RPMI7951 (cell line): ENCODE results near the gene CCDC187. TPM values are rescaled to one million over a fixed set of nuclear protein-coding genes. Genes with fewer than 3 reads are reported as not detected.
A peak's percentile ranks its signal among the peaks of the same experiment; 100 is the strongest.
"Not testable (repeated sequence)": the region's sequence is repeated elsewhere in the genome, so short reads cannot be mapped to it uniquely, and the experiment has no call there.

ENCODE experiments used
- DNase-seq: peaks from one replicate; pipeline ENCODE4 v3.0.0-alpha.2; 2012; ENCODE audit warnings: low read depth
- total RNA-seq: library from RNA; depleted of rRNA; stranded (reverse); fragments of >200 nt; shearing (Covaris generic); gene quantifications from 2 replicates; pipeline ENCODE4 v1.2.3, GENCODE V29; 2014

The CCDC187 gene
- total RNA-seq, 1 experiment from 2014 or later: not detected

DNA sequence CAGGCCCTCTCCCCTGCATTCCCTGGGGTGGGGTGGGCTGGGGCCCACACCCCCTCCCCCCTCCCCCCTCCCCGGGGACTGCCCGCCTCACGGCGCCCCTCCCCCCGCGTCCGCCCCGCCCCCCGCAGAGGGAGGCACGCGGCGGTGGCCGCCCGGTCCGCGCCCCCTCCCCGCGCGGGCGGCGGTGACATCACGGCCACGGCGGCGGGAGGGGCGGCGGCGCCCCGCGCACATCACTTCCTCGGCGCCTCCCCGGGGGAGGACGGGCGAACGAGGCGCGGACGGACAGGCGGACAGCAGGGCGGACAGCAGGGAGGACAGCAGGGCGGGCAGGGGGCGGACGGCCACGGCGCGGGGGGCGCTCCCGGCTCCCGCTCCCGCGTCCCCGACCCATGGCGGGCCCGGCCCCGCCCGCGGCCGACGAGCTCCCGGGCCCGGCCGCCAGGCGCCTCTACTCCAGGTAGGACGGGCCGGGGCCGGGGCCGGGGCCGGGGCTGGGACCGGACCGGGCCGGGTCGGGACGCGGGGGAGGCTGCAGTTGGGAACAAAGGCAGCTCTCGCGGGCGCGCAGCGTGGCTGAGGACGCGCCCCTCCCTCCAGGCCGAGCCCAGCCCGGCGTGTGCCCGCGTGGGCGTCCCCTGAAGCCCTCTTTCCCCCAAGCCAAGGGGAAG lies 23.5 kb upstream of the CCDC187 start, which contains the start of gene GPSM1:
TSS of gene GPSM1 (plus strand) at position 236 of the 671 bp plus-strand sequence. CDS start at position 393, 157 bp downstream.
- peak; percentile 42 for DNase-seq

DNA sequence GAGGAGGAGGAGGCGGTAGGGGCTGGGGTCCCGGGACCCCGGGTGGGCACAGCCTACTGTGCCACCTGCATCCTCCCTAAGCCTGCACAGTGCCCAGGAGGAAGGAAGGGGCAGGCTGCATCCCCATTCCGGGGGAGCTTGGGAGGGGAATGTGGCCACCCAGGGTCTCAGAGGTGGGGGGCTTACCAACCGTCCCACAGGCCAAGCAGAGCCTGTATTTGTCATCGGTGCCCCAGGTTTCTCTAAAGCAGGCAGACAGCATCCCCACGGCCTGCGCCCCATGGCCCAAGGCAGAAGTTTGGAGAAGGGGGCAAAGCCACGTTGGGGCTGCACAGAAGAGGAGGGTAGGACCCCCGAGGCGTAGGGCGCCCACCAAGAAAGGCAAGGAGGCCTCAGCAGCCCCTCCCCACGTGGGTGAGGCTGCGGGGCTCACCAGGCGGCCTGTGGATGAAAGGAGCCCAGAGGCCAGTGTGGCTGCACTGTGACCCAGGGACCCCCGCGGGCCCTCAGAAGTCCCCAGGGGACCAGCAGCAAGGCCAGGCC lies 22.9 kb upstream of the CCDC187 start:
- no peak for DNase-seq

DNA sequence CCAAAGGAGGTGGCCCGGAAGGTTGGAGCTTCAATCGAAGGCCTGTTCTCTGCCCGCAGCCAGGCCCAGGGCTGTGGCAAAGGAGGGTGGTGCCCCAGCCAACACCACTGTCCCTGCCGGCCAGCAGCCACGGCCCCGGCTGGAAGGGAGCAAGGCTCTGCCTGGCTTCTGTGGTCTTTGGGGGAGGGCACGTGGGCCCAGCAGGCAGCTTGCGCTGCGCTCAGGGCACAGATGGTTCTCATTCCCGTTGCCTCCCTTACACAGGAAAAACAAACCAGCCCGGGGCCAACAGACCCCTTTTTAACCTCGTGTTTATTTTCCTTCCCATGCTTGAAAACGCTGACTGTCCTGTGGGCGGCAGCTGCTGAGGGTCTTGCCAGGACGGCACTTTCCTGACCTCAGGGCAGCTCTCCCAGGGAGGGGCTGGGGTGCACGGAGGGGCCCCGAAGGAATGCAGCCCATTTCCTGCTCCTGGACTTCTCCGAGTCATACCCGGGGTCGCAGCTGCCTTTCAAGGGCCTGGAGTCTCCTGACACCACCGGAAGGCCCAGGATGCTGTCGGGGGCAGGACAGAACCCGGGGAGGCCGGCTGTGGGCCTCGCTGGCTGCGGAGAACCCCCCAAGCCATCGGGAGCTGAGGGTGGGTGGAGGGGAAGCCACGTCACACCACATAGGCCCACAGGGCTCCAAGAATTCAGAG lies 22.3 kb upstream of the CCDC187 start:
- peak; percentile 86 for DNase-seq

DNA sequence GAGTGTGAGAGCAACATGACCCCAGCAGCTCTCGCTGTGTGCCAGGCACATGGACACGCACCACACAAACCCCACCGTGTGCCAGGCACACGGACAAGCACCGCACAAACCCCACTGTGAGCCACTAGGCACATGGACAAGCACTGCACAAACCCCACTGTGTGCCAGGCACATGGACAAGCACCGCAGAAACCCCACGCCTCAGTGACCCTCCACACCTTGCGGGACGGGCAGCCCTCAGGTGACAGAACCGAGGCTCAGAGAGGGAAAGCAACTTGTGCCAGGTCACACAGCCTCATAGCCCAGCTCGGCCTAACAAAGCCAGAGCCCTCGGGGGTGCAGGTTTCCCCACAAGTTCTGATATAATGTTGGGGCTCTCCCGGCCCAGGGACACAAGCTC lies 21.5 kb upstream of the CCDC187 start:
- DNase-seq: no peak

DNA sequence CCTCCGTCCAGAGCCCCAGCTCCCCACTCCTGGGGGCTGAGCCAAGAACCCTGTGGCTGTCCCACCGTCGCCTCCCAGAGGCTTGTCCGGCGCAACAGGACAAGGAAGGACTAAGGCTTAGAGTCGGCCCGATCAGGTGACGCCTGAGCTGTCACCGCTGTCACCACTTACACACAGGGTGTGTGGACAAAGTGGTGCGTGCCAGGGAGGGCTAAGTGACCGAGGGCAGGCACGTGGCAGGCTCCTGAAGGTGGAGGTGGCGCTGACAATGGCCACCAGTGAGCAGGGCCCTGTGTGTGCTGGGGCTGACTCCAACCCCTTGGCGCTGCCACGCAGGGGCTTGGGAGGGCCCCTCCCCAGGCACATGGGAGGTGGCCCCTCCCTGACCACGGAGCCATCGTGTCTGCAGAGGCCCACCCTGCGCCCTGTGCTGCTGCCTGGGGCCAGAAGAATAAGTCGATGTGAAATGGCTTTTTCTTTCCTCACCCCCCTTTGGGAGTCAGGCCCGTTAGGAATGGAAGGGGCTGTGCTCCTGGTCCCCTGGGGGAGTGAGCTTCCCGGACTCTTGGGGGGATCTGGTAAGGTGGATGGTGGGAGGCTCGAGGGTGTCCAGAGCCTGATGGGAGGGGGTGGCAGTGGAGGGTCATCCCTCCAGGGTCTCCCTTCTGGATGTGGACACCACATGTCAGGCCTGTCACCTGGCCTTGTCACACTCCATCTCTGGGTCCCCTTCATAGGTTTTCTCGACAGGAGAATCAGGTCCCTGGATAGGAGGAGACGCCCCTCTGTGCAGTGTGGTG lies 20.8 kb upstream of the CCDC187 start:
- DNase-seq: no peak

DNA sequence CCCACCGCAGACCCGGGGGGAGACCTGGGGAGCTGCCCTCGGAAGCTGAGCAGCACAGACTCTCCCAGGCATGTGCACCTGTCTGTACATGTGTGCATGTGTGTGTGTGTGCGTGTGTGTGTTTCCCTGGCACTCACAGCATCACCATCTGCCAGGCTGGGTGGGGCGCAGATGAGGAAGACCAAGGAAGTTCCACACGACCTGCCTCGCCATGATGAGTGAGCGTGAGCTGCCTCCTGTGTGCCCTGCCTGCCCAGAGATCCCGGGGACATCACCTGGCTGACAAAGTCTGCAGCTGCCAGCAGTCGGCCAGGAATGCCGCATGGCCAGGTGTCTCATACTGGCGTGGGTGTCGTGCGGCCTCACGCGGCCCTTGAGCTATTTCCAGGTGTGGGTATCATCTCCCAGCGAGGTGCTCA lies 19.5 kb upstream of the CCDC187 start:
- no peak for DNase-seq

DNA sequence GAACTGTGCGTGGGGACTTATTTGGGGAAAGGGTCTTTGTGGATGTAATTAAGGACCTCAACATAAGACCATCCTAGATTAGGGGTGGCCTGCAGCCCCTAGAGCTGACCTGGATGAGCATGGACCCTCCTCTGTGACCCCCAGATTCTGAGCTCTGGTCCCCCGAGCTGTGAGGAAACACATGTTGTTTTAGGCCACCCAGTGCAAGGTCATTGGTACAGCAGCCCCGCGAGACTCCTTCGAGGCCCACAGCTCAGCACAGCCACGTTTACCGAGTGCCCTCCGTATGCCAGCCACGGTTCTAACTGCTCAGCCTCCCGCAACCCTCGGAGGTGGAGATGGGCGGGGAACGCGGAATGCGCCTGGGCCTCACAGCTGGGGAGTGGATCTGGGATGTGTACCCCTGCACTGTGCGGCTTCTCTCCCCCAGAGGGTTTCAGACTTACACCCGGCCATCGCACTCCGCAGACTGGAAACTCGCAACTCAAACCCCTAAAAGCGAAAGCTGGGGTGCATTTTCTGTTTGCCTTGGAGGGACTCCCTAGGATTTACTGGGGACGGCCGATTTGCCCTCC lies 18.9 kb upstream of the CCDC187 start:
- DNase-seq: no peak

DNA sequence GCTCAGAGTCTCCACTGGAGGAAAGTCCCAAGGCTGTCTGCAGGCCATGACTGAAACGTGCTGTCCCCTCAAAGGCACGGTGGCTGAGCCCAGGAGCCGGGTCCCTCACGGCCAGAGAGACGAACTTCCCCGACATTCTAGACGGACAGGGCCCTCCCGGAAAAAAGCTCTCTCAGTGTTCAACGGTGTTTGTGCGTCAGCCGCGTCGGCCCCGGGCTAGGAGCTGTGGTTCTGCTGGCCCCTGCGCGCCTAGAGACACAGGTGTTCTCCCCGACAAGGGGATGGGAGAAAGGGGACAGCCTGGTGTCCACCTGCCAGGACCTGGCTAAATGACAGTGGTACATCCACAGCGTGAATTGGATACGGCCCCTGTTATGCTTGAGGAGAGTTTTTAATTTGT lies 17.7 kb upstream of the CCDC187 start:
- DNase-seq: no peak

DNA sequence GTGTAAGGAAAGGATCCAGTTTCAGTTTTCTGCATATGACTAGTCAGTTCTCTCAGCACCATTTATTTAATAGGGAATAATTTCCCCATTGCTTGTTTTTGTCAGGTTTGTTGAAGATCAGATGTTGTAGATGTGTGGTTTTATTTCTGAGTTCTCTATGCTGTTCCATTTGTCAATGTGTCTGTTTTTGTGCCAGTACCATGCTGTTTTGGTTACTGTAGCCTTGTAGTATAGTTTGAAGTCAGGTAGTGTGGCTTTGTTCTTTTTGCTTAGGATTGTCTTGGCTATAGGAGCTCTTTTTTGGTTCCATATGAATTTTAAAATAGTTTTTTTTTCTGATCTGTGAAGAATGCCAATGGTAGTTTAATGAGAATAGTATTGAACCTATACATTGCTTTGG lies 17.1 kb upstream of the CCDC187 start:
- not testable (repeated sequence) for DNase-seq

DNA sequence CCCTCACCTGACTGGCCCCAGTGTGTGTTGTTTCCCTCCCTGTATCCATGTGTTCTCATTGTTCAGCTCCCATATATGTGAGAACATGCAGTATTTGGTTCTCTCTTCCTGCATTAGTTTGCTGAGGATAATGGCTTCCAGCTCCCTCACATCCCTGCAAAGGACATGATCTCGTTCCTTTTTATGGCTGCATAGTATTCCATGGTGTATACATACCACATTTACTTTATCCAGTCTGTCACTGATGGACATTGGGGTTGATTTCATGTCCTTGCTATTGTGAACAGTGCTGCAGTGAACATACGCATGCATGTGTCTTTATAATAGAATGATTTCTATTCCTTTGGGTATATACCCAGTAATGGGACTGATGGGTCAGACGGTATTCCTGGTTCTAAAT lies 16.1 kb upstream of the CCDC187 start:
- DNase-seq: not testable (repeated sequence)

DNA sequence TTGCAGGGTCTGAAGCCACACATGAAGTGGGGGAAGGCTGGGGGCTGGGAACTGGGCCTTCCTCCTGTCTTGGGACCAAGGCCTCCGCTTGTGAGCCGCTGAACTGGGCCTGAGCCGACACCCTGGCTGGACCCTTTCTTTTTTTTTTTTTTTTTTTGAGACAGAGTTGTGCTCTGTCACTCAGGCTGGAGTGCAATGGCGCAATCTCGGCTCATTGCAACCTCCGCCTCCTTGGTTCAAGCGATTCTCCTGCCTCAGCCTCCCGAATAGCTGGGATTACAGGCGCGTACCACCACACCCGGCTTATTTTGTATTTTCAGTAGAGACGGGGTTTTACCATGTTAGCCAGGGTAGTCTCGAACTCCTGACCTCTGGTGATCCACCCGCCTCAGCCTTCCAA lies 15.3 kb upstream of the CCDC187 start:
- DNase-seq: not testable (repeated sequence)

DNA sequence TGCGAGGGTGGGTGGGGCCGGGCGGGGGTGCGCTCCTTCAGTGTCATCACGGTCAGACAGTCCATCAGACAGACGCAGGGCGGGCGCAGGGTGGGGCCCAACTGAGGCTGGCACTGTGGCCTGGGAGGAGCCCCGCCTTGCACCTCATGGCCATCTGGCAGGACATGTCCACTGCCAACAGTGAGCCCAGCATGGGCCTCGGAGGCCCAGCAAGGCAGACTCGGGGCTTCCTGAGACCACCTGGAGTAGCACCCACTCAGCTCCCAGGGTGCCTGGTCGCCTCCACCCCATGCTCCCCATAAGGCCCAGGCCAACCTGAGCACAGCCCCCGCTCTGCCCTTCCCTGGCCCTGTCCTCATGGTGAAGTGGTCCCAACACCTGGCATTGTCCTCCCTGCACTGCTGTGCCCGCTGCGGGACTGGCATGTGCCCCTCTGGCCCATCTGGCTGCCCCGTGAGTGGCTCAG lies 14.9 kb upstream of the CCDC187 start:
- DNase-seq: no peak

DNA sequence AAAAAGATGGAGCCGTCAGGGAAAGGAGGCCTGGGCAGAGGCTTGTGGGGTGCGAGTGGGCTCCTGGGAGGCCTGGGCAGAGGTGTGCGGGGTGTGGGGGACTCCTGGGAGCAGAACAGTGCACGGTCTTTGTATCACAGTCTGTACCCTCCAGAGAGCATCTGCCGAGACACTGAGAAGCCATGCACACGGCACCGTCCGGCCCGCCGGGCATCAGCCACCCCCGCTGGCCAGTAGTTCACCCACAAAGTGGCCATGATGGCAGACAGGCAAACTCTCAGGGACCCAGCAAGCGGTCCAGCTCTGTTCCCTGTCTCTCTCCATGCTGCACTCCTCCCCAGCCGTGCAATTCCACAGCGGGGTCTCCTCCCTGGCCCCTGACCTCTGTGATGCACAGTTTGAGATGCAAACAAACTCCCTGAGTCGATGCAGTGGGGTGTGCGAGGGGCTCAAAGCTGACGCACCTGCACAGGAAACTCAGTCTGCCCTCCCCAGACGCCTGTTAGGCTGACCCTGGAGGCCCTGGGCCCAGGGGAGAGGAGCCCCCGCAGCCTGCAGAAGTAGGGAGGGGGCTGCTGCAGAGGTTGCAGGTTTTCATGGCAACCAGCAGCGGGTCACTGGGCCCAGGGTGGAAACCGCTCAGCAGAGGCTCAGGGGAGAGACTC lies 14.3 kb upstream of the CCDC187 start:
- DNase-seq: no peak

DNA sequence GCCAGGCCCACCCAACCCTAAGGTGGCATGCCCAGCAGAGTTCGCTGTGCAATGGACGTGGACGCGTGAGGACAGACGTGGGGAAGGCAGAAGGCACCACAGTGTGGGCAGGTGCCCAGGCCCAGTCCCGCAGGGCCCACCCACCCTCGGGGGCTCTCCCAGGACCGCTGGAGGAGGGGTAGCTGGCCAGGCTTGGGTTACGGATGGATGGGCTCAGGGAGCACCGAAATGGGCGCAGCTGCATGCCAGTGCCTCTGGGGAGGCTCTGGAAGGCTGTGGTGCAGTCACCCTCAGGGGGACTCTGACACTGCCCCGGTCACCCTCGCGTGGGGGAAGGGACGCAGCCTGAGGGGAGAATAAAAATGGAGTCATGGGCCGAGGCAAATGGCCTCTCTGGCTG lies 13.8 kb upstream of the CCDC187 start:
- DNase-seq: no peak

DNA sequence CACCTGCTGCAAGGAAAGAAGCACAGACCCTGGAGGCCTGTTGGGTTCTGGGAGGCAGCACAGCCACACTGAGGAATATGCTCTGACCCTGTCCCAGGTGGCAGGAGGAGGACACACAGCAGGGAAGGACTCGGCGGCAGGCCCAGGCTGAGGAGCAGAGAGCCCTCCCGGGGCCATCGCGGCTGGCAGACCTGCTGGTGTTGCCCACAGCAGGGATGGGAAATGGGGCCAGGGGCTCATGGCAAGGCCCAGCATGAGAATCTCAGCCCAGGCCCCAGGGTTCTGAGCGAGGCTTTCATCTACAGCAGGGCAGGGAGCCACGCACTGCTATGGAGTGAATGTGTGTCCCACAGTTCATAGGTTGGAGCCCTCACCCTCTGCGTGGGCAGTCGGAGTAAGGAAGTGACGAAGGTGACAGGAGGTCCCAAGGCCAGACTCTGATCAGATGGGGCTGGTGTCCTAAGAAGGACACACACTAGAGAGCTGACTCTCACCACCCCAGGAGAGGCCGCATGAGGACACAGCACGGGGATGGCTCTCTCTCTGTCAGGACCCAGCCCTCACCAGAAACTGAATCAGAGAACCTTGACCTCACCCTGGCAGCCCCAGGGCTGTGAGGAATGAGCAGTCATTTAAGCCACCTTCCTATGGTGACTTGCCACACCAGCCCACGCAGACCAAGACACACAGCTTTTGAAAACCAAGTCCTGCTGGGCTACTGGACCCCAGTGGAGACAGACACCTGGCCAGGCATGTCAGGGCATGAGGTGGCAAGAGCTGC lies 13.2 kb upstream of the CCDC187 start:
- no peak for DNase-seq

DNA sequence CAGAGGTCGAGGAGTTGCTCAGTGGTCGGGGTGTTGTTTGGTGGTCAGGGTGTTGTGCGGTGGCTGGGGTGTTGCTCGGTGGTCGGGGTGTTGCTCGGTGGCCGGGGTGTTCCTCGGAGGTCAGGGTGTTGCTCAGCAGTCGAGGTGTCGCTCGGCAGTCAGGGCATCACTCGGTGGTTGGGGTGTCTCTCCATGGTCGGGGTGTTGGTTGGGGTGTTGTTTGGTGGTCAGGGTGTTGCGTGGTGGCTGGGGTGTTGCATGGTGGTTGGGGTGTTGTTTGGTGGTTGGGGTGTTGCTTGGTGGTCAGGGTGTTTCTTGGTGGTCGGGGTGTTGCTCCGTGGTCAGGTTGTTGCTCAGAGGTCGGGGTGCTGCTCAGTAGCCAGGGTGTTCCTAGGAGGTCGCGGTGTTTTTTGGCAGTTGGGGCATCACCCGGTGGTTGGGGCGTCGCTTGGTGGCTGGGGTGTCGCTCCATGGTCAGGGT lies 12.4 kb upstream of the CCDC187 start:
- no peak for DNase-seq

DNA sequence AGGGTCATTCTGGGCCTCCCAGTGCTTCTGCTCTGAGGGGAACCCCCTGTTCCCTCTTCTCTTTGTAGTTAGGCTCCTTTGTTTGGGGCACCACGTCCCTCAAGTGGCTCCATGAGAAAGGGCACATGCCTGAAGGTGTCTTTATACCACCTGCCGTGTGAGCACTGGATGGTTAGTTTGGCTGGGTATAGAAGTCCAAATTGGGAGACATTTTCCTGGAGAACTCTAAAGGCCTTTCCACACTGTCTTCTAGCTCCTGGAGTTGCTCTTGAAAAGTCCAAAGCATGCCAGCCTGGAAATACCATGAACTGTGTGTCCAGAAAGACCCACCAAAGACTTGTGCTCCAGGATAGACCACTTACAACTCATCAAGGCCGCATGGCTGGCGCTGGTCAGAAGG lies 11.1 kb upstream of the CCDC187 start:
- no peak for DNase-seq

DNA sequence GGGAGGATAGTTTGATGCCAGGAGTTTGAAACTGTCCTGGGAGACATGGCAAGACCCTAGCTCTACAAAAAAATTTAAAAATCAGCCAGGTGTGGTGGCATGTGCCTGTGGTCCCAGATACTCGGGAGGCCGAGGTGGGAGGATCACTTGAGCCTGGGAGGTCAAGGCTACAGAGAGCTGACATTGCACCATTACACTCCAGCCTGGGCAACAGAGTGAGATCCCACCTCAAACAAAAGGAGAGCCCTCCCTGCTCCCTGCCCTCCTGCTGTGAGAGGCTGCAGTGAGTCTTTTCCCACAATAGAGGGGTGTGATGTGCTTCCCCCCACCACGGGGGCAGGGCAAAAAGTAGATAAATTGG lies 10.1 kb upstream of the CCDC187 start:
- no peak for DNase-seq

DNA sequence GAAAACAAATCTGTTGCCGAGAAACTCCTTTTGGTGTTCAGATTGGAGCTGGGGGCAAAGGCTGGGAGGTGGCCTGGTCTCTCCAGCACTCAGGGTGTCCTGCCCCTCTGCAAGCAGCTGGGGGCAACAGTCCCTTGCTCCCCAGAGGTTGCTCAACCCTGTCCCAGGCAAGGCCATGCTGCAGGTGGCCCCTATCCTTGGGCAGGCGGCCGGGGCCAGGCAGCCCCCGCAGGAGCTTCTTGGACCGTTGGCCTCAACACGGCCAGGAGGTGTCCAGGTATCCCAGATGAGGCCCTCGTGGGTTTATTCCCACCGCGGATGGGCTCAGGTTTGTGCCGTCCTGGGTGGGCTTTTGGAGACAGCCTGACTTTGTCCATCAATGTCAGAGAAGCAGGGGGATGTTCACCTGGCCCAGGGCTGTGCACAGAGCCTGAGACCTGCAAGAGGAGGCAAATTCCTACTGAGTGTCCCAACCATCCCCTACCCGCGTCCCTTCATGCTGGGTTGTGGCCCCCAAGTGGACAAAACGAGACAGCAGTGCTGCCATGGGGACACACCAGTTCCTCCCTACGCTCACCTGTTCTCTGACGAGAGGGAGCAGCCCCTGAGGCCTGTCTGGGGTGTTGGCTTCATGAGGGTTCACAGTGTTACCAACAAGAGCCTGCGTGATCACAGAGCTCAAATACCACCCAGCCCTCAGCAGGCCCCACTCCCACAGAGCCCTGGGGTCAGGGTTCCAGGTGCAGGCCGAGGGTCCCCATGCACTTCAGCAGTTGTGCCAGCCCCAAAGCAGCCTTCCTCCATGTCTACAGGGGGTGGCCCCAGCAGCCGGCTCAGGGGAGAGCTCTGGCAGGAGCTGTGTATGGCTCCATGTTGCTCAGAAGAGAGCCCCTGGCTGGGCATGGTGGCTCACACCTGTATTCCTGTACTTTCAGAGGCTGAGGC lies 9.5 kb upstream of the CCDC187 start:
- no peak for DNase-seq
